Natural killer cell (primary cell): Measurements from ENCODE around the gene MED27. TPM values are rescaled to one million over a fixed set of nuclear protein-coding genes. Genes with fewer than 3 reads are reported as not detected.

Source experiments
- ATAC-seq, 3 donors: fragments of 150-1000 bp in 2 of 3; fragments of 200-7000 bp in 1 of 3; cut with Tn5 transposase; 1 replicate in 1 of 3; 2 replicates in 2 of 3; pipeline ENCODE4 v1.10.0; 2021; ENCODE audit warnings: mild to moderate bottlenecking in 2 of 3, moderate library complexity in 2 of 3
- DNase-seq, 2 donors: peaks; one replicate each; pipeline versions ENCODE4 v3.0.0 to v3.0.0-alpha.2; 2013 to 2021; ENCODE audit warnings: mixed read lengths in 1 of 2
- H3K27ac ChIP-seq: one replicate; pipeline ENCODE4 v1.5.1; 2013; ENCODE audit warnings: mild to moderate bottlenecking, low read length
- H3K27me3 ChIP-seq: one replicate; pipeline ENCODE4 v1.6.1; 2013; ENCODE audit warnings: low read length; ENCODE audit not compliant: control insufficient read depth, insufficient read depth
- H3K36me3 ChIP-seq: one replicate; pipeline ENCODE4 v1.6.1; 2013; ENCODE audit warnings: low read length; ENCODE audit not compliant: control insufficient read depth, insufficient read depth
- H3K4me1 ChIP-seq: one replicate; pipeline ENCODE4 v1.6.1; 2013; ENCODE audit warnings: low read length; ENCODE audit not compliant: control insufficient read depth, insufficient read depth
- H3K4me3 ChIP-seq: one replicate; pipeline ENCODE4 v1.5.1; 2013; ENCODE audit warnings: low read length
- H3K9me3 ChIP-seq: one replicate; pipeline ENCODE4 v1.6.1; 2013; ENCODE audit warnings: low read length; ENCODE audit not compliant: control insufficient read depth, insufficient read depth
- H3K27ac Mint-ChIP-seq, 2 donors: one replicate each; pipeline ENCODE4 v1.8.0; 2022; ENCODE audit warnings: mild to moderate bottlenecking in 2 of 2, mixed read lengths in 2 of 2, moderate library complexity in 1 of 2
- H3K27me3 Mint-ChIP-seq, 2 donors: one replicate each; pipeline ENCODE4 v1.8.0; 2022; ENCODE audit warnings: low read depth in 2 of 2, mixed read lengths in 2 of 2
- H3K36me3 Mint-ChIP-seq: one replicate; pipeline ENCODE4 v1.8.0; 2022; ENCODE audit warnings: mixed read lengths
- H3K4me1 Mint-ChIP-seq, 2 donors: one replicate each; pipeline ENCODE4 v1.8.0; 2022; ENCODE audit warnings: mixed read lengths in 2 of 2
- H3K4me3 Mint-ChIP-seq: one replicate; pipeline ENCODE4 v1.8.0; 2022; ENCODE audit warnings: mild to moderate bottlenecking, moderate library complexity, mixed read lengths
- H3K9me3 Mint-ChIP-seq, 2 donors: one replicate each; pipeline ENCODE4 v1.8.0; 2022; ENCODE audit warnings: mixed read lengths in 2 of 2
- CTCF ChIP-seq: fragments of 200-600 bp; IDR thresholded peaks from one replicate; pipeline ENCODE4 v1.8.0; 2022; ENCODE audit warnings: antibody characterized with exemption
- WGBS: methylation state at CpG from one replicate; pipeline ENCODE4 v1.1.7; 2013; ENCODE audit warnings: missing lambda C conversion rate; ENCODE audit not compliant: insufficient coverage; 5-methylcytosine and 5-hydroxymethylcytosine counted together
- intact Hi-C: fragments of 100-400 bp; cut with micrococcal nuclease; formaldehyde crosslinking; loops from one replicate; pipeline ENCODE4 v1.14.2; 2022
- total RNA-seq, 4 donors: library from RNA; stranded (reverse); fragments of 120-200 nt in 1 of 4; gene quantifications; one replicate each; pipeline versions ENCODE4 v1.2.3 to v1.2.4, GENCODE V29; 2013 to 2022

The MED27 gene
- total RNA-seq, 3 donors from 2014 or later (not counting 1 experiment from before 2014, with no cell fraction given) = 24.4 to 27.3 (median 26.9) TPM

DNA sequence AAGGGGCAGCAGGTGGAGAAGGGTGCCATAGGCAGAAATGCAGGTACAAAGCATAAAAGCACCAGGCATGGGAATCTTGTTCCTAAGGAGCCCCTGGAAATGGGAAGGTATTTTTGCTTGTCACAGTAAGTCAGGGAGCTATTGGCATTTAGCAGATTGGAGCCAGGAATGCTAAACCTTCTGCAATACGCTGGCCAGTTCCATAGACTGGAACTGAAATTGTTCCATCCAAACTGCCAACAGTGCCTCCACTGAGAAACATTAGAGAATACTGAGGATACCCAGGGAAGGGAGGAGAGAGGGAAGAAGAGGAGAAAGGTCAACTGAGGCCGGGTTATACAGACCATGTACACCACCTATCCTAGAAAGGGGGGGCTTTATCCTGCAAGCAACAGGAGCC lies 162.7 kb downstream of the MED27 start:
- no peaks in the 10 kb centered on the region for H3K27me3 ChIP-seq
- Mint-ChIP-seq H3K27me3 (no peaks in the 10 kb centered on the region), H3K36me3 (no peaks in the 10 kb centered on the region), H3K9me3 (no peaks in the 10 kb centered on the region), H3K4me3 (no peak overlapping the region), H3K27ac (no peak overlapping the region), H3K4me1 (peaks cover 22 to 24% of the 10 kb centered on the region in 2 donors)
- DNase-seq = no peak
- H3K27ac ChIP-seq = no peak overlapping the region
- no peak overlapping the region for H3K4me3 ChIP-seq
- no peak for ATAC-seq
- H3K4me1 ChIP-seq = no peaks in the 10 kb centered on the region
- H3K36me3 ChIP-seq = peaks cover 2% of the 10 kb centered on the region
- 100% methylated on average over 1 of the region's 2 CpGs for WGBS
- intact Hi-C loops = no loop called here
- H3K9me3 ChIP-seq = no peaks in the 10 kb centered on the region
- no peak for TF ChIP-seq CTCF

- H3K9me3 ChIP-seq = no peaks in the 10 kb centered on the region
- H3K36me3 ChIP-seq = peaks cover 2% of the 10 kb centered on the region
- H3K27ac ChIP-seq = no peak overlapping the region
- H3K4me1 ChIP-seq = no peaks in the 10 kb centered on the region
- ATAC-seq (no peak), DNase-seq (no peak)
- intact Hi-C loops = no loop called here
- H3K4me3 Mint-ChIP-seq = no peak overlapping the region
- no peak overlapping the region for H3K4me3 ChIP-seq
- H3K27me3 Mint-ChIP-seq = no peaks in the 10 kb centered on the region
- H3K36me3 Mint-ChIP-seq = no peaks in the 10 kb centered on the region
- WGBS = 100% methylated on average over 1 of the region's 2 CpGs
- H3K27me3 ChIP-seq = no peaks in the 10 kb centered on the region
- H3K9me3 Mint-ChIP-seq = no peaks in the 10 kb centered on the region
- no peak for TF ChIP-seq CTCF
- no peak overlapping the region for H3K27ac Mint-ChIP-seq
- peaks cover 17 to 21% of the 10 kb centered on the region in 2 donors for H3K4me1 Mint-ChIP-seq
Observed at GRCh38 chr9:131915181-131915580, 164.5 kb downstream of the MED27 start.

- TF ChIP-seq CTCF = no peak
Observed at GRCh38 chr9:131912671-131913070, 167.0 kb downstream of the MED27 start.

DNA sequence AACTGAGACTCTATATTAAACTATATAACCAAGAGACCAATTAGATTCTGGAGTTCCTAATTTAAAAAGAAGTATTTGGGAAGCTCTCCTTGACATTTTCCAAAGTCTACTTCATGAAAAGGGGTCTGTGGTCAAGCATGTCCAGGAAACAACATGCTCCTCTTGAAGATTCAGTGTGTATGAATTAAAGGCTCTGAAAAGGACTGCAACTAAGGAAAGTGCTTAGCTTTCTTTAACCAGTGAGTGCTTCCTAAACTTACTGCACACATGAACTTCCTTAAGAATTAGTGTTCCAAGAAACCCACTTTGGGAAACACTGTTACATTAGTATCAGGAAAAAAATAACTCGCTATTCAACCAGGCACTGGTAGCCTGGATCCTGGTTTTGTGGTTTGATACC lies 167.6 kb downstream of the MED27 start:
- Mint-ChIP-seq H3K9me3 (no peaks in the 10 kb centered on the region), H3K27me3 (no peaks in the 10 kb centered on the region), H3K36me3 (no peaks in the 10 kb centered on the region), H3K4me3 (no peak overlapping the region), H3K27ac (no peak overlapping the region), H3K4me1 (peaks cover 12 to 16% of the 10 kb centered on the region in 2 donors)
- no peak for DNase-seq
- Histone ChIP-seq H3K36me3 (peaks cover 2% of the 10 kb centered on the region), H3K27me3 (no peaks in the 10 kb centered on the region), H3K9me3 (no peaks in the 10 kb centered on the region), H3K27ac (no peak overlapping the region), H3K4me1 (no peaks in the 10 kb centered on the region), H3K4me3 (no peak overlapping the region)
- 88% methylated on average over 1 of the region's 1 CpG for WGBS
- intact Hi-C loops = no loop called here
- no peak for TF ChIP-seq CTCF
- ATAC-seq = no peak

More at GRCh38 chr9:131912671-131913070, 167.0 kb downstream of the MED27 start:
- no peaks in the 10 kb centered on the region for H3K27me3 ChIP-seq
- H3K4me3 Mint-ChIP-seq = no peak overlapping the region
- H3K27ac ChIP-seq = no peak overlapping the region
- peaks cover 2% of the 10 kb centered on the region for H3K36me3 ChIP-seq
- no peaks in the 10 kb centered on the region for H3K4me1 ChIP-seq
- H3K9me3 ChIP-seq = no peaks in the 10 kb centered on the region
- ATAC-seq (no peak), DNase-seq (no peak)
- 100% methylated on average over 1 of the region's 3 CpGs for WGBS
- H3K36me3 Mint-ChIP-seq = no peaks in the 10 kb centered on the region
- peaks cover 12 to 16% of the 10 kb centered on the region in 2 donors for H3K4me1 Mint-ChIP-seq
- H3K27ac Mint-ChIP-seq = no peak overlapping the region
- no peaks in the 10 kb centered on the region for H3K27me3 Mint-ChIP-seq
- H3K4me3 ChIP-seq = no peak overlapping the region
- H3K9me3 Mint-ChIP-seq = no peaks in the 10 kb centered on the region
- intact Hi-C loops = no loop called here
